Loucy (cell line): ENCODE results near the gene CRADD.

ENCODE experiments used
- CTCF ChIP-seq: fragments of 200-600 bp; sonication (generic); conservative IDR thresholded peaks from 2 replicates; pipeline ENCODE4 v1.5.1; 2014; ENCODE audit warnings: mild to moderate bottlenecking, antibody characterized with exemption, low read length
- EZH2phosphoT487 ChIP-seq: fragments of 200-600 bp; IDR thresholded peaks from 2 replicates; pipeline ENCODE4 v1.6.1; 2018; ENCODE audit warnings: antibody characterized with exemption, mild to moderate bottlenecking, moderate library complexity, borderline replicate concordance

DNA sequence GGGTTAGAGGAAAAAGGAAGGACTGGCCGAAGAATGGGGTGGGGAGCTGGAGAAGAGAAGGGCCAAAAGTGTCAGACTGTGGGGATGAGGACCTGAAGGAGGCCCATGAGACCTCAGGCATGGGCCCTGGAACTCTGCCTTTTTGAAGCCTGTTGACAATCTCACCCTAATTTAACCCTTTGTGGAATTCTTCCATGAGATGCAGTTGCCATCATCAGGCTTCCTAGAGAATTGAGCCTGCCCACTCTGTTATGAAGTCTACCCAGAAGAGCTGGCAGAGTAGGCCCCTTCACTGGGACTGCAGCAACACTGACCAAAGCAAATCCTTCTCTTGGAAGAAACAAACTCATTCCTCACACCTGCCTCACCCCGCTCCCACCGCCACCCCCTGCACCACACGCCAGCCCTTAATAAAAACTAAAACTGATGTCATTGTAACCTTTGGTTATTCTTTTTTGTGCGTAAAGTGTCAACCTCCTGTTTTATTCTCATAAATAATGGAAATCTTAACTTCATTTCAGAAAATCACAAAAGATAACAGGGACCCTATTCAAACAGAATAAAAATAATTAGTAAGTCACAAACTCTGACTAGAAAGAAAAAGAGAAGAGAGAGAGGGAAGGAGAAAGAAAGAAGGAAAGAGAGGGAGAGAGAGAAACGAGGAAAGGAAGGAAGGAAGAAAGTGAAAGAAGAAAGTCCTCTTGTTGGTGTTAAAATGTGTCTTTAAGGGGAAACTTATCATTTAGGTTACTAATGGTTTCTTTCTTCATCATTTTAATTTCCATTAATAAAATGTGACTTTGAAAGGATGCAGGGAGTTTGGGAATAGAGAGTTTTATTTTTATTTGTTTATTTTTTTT, 61.3 kb downstream of the CRADD start:
- no peak for TF ChIP-seq CTCF
- no peak for TF ChIP-seq EZH2phosphoT487
